HG03469 (cell line): ENCODE measurements around the gene PDILT.
"Not testable (repeated sequence)": the region's sequence is repeated elsewhere in the genome, so short reads cannot be mapped to it uniquely, and the experiment has no call there.

Experiments used
- ATAC-seq: cut with Tn5 transposase; IDR thresholded peaks from one replicate; pipeline ENCODE4 v1.9.1; 2021; ENCODE audit warnings: mild to moderate bottlenecking, moderate library complexity, moderate number of reproducible peaks; ENCODE audit not compliant: unreplicated experiment

PDILT gene, protein sequence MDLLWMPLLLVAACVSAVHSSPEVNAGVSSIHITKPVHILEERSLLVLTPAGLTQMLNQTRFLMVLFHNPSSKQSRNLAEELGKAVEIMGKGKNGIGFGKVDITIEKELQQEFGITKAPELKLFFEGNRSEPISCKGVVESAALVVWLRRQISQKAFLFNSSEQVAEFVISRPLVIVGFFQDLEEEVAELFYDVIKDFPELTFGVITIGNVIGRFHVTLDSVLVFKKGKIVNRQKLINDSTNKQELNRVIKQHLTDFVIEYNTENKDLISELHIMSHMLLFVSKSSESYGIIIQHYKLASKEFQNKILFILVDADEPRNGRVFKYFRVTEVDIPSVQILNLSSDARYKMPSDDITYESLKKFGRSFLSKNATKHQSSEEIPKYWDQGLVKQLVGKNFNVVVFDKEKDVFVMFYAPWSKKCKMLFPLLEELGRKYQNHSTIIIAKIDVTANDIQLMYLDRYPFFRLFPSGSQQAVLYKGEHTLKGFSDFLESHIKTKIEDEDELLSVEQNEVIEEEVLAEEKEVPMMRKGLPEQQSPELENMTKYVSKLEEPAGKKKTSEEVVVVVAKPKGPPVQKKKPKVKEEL

DNA sequence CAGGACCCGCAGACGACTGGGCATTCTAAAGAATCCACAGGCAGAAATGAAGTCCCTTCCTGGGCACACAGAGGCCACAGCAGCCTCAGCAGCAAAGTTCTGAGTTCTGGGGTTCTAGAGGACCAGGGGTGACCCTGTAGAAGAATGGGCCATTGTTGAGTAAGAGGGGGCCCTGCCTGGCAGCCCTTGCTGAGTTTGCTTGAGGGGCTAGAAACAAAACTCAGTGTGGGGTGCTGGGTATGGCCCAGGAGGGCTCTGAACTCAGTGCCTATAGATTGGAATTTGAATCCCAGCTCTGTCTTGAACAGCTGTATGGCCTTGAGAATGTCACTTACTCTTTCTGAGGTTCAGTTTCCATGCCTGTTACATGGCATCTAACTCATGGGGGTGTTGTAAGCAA, at the start of gene PDILT:
PDILT (minus strand) TSS at position 101 of the 400 bp plus-strand sequence. CDS start 5,437 bp downstream, outside the sequence.
- no peak for ATAC-seq

DNA sequence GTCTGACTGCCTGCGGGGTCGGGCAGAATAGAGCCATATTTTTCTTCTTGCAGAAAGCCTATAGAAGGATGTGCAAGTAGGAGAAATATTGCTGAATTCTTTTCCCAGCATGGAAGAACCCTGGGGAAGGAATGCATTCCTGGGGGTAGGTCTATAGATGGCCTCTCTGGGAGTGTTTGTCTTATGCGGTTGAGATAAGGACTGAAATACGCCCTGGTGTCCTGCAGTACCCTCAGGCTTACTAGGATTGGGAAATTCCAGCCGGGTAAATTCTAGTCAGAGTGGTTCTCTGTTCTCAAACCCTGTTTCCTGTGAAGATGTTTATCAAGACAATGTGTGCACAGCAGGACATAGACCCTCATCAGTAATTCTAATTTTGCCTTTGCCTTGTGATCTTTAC, 49.1 kb upstream of the PDILT start:
- not testable (repeated sequence) for ATAC-seq

DNA sequence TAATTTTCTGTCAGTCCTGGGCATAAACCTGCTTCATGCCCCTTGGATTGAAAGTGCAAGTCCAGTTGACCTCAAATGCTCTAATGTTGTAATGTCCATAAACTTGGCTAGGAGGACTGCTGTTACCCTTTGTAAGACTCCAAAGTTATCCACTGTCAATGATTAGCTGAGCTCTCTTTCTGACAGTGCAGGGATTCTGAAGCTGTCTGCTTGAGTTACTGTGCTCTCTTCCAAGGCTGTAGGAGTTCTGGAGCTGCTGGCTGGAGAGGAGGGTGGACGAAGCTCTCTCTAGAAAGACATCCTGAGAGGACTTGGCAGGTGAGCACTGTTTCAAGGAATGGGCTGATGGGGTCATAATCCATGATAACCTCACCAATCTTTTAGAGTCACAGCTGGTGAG, 46.8 kb upstream of the PDILT start, which contains the start of gene ACSM2A:
ACSM2A (plus strand) TSS at position 158 of the 400 bp plus-strand sequence. CDS start 8,594 bp downstream, outside the sequence.
- ATAC-seq: not testable (repeated sequence)

DNA sequence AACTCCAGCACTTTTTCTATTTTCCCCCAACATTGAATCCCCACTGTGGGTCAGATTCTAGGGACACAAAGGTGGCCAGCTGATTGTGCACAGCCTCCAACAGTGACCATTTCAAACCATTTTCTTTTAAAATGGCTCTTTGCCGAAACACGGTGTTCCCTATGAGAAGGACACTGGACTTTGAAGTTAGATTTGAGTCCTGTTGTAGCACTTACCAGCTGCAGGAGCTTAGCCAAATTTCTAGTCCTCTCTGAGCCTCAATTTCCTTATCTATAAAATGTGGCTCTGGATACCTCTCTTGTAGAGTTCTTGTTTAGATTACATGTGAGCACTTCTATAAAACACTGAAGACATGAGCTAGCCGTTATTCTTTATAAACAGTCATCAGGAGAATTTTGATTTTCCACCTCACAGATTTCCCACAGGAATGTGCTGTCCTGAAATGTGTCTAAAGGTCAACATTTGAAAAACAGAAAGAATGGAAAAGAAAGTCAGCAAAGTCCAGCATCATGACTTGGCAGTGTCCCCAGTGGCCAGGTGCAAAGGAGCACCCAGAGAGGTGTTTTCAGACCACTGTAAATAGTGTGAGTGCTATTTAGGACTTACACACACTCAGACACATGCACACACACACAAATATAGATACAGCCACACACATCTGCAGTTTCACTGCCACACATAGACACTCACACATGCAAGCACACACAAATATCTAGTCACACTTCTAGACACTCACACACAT, 42.3 kb upstream of the PDILT start:
- not testable (repeated sequence) for ATAC-seq

DNA sequence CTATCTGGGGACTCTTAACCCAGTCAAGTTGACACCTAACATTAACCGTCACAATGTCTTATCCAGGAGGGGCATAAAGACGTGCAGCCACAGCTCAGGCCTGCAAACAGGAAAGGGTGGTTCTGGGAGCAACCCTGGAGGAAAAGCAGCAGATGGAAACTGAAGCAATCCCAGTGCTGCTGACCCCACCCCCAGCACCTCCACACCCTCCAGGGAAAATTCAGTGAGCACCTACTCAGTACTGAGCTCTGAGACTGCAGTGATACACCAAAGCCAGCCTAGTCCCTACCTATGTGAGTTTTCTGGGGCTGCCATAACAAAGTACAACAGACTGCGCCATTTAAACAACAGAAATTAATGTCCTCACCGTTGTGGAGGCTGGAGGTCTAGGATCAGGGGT, 37.3 kb upstream of the PDILT start:
- ATAC-seq: not testable (repeated sequence)

DNA sequence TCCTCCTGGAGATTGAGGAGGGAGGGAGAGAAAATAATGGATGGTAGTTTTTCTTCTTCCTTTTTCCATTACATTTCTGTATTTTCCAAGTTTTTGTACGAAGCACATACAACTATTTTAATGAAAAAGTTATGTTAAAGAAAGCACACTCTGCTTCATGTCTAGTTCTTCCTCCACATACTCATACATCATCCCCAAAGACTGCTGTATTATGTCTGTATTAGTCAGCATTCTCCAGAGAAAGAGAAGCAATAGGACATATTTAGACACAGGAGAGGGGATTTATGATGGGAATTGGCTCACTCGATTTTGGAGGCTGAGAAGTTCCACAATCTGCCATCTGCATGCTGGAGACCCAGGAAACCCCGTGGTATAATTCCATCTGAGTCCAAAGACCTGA, 36.7 kb upstream of the PDILT start:
- no peak for ATAC-seq

DNA sequence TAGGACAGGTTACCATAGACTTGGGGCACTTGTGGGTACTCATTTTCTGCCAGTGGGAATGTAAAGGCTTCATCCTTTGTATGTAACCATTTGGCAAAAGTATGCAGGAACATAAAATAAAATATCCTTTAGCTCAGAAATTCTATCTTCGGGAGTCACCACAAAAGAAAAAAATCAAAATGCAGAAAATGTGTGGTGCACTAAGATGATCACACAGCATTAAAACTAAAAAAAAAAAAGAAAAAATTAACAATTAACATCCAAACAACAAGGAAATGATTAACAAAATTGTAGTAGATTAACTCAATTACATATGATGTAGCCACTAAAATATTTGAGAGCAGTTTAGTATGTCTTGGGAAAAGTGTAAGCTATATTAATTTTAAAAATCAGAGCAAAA, 36.2 kb upstream of the PDILT start:
- ATAC-seq: not testable (repeated sequence)

DNA sequence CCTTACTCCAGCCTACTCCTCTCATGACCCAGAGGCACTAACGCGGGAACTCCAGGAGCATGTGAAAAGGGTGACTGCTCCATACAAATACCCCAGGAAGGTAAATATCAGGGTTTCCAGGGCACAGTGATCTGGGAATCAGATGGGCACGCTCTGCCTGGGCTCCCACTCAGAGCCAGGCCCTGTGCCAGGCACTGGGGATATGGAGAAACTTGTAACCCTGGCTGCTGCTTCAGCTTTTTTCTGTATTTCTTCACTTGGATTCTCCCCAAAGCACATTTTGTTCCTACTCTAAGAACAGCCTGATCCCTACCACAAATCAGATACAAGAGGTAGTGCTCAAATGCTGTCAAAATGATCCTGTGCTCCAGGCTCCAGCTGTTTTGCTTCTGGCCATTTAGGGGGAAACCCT, 35.3 kb upstream of the PDILT start:
- not testable (repeated sequence) for ATAC-seq

DNA sequence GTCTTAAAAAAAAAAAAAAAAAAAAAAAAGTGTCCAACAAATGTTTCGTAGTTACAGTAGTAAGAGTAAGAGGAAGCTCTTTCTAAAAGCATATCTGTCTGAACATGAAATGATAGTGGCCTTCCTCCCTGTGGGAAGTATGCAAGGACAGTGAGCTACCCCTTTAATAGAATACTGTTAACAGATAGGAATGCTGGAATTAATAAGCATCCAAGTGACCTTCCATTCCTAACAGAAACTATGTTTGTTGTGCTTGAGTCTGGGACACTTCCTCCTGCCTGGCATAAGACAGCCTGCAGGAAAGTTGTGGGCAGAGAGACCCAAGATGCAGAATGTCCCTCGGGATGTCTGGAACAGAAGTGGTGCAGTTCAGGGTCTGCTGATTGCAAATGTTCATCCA, 34.4 kb upstream of the PDILT start:
- not testable (repeated sequence) for ATAC-seq

DNA sequence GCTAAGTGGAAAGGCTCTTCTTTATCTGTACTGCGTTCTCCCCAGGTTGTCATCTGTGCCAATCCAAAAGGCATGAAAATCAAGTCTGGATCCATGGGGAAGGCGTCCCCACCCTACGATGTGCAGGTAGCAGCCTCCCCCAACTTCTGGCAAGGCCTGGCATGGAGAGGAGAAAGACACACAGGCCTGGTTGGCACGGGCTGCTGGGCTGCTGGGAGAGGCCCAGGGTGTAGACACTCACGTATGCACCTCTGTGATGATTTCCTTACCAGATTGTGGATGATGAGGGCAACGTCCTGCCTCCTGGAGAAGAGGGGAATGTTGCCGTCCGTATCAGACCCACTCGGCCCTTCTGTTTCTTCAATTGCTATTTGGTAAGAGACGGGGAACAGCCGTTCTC, 26.4 kb upstream of the PDILT start:
- no peak for ATAC-seq

DNA sequence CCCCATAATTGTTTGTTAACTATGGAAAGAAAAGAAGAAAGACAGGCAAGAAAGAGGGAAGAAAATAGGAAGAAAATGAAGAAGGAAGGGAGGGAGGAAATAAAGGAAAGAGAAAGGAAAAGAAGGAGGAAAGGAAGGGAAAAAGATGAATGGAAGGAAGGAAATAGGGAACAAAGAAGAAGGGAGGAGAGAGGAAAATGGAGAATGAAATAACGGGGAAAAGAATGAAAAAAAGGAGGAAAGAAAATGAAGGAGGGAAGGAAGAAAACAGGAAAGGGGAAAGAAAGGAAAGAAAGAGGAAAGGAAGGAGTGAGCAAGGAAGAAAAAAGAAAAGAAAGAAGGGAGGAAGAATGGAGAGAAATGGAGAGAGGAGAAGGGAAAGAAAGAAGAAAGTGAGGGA, 25.9 kb upstream of the PDILT start:
- ATAC-seq: not testable (repeated sequence)

DNA sequence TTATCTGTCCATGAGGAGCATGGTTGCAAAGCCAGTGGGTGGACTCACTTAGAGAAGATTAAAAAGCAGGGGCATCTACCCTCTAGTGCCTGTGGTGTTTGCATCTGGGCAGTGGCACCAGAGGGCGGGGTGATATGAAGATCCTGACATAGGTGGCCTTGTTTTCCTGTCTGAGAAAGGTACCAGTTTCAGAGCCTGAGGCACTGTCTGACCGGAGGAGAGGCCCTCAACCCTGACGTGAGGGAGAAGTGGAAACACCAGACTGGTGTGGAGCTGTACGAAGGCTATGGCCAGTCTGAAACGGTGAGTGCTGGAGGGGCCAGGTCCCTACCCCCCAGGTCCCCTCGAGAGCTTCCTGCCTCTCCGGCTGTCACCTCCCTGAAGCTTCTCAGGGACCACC, 25.0 kb upstream of the PDILT start:
- not testable (repeated sequence) for ATAC-seq

DNA sequence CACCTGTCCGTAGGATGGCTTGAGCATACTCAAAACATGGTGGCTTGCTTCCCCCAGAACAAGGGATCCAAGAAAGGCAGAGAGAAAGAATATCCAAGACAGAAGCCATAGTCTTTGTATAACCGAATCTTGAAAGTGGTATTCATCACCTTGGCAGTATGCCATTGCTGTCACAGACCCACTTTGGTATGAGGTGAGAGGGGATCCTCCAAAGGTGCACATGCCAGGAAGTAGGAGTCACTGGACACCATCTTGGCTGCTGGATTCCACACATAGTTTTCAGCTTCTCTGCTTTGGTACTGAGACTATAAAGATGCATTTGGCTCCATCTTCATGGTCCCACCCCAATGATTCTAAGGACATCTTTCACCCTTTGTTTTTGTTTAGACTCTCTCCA, 22.9 kb upstream of the PDILT start:
- not testable (repeated sequence) for ATAC-seq

DNA sequence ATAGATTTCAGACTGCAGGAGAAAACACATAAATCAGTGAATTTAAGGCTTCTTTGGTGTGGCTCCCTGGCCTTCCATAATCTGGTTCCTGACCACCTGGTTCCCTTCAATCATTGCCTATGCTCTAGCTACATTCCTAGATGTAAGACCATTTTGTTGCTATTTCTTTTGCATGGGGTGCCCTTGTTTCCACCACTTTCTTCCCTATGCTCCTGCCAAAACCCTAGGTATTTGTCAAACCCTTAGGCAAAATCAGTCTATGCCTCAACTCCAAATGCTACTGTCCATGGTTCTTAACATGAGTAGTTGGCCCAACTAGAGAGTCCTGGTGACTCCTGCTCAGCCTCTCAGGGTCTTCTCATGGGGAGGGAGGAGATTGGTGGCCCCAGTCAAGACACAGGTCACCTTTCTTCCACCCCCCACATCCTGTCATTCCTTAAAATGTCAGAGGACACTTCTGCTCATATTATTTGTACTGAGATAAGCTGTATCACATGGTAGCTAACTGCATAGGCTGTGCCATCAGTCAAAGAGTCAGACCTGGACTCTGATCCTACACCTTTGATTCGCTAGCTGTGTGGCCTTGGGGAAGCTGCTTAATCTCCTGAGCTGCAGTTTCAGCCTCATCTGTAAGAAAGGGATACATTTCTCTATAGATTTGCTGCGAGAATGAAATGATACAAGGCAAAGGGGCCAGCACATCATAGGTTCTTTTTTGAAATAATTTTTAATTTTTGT, 19.8 kb upstream of the PDILT start:
- no peak for ATAC-seq

DNA sequence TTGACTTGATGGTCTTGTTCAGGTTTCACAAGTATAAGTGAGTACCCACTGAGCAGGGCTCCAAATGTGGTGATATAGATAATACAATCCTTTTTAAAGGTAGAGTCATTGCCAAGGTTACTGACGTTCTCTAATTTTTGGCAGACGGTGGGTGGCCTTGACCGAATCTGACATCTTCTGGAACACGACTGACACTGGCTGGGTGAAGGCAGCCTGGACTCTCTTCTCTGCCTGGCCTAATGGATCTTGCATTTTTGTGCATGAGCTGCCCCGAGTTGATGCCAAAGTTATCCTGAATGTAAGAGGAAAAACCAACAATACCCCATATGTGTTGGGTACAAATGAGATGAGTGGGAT, 19.2 kb upstream of the PDILT start:
- not testable (repeated sequence) for ATAC-seq

DNA sequence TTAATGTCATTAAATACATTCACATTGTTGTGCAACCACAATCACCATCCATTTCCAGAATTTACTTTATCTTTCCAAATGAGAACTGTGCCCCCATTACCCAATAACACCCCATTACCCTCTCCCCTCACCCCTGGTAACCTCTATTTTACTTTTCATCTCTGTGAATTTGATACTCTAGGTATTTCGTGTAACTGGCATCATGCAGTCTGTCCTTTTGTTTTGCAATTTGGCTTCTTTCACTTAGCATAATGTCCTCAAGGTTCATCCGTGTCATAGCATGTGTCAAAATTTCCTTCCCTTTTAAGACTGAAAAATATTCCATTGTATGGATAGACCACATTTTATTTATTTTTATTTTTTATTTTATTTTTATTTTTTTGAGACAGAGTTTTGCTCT, 17.2 kb upstream of the PDILT start:
- not testable (repeated sequence) for ATAC-seq

DNA sequence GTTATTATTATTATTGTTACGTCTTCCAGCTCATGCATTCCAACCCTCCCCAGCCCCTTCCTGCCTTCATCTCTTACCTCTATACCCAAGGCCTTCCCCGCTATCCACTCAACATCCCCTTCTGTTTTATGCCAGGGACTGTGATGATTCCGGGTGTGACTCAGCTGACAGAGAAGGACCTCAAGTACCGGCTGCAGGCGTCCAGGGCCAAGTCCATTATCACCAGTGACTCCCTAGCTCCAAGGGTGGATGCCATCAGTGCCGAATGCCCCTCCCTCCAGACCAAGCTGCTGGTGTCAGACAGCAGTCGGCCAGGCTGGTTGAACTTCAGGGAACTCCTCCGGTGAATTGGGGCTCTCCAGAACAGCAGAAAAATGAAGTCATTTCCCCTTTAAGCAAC, 14.6 kb upstream of the PDILT start:
- not testable (repeated sequence) for ATAC-seq

DNA sequence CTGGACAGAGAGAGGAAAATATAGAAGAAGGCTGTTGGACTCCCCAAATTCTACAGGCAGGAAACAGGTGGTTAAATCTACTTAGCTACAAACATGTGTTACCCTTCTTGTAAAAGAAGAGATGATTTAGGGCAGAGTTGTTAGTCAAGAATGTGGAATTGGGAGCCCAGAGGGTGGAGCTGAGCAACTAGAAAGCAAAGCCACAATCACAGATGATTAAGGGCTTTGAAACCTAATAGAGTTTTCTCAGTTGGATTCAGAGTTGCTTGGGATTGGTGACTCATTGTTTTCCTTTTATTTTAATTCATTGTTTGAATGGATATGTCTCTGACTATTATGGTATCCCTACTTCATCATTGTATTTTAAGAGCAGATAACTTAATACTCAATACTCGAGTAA, 11.0 kb upstream of the PDILT start:
- no peak for ATAC-seq

DNA sequence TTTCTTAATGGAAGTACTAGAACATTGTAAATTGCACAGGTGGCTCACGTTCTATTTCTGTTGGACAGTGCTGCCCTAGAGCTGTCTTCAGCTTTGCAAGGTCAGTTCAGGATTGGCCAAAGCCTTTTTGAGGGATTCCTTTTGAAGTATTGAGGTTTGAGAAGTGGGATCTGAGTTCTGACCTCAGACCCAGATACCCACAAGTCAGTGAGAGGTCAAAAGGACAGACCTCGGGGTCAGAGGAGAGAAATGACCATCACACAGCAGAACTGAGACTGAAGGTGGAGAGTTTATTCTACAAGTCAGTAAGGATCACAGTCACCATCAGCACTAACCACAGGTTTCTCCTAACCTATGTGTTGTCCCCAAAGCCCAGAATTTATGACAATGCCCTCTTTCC, 6.5 kb upstream of the PDILT start:
- ATAC-seq: no peak

DNA sequence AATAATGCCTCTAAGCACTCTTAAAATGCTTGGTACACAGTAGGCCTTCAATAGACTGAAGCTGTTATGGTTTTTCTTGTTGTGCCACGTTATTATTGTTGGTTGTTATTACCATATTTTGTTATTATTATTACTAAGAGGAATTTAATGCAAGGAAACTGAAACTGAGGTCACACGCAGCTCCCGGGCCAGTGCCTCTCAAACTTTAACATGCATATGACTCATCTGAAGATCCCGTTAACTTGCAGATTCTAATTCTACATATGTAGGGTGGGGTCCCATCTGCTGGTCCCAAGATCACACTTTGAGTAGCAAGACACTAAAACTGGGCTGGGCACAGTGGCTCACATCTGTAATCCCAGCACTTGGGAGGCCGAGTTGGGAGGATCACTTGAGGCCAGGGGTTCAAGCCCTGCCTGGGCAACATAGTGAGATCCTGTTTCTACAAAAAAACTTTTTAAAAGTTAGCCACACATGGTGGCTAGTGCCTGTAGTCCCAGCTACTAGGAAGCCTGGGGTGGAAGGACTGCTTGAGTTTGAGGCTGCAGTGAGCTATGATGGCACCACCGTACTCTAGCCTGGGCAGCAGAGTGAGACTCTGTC, 5.7 kb upstream of the PDILT start:
- ATAC-seq: no peak
